GM18909 (cell line): ENCODE results near the gene TMOD1.
A peak's percentile ranks its signal among the peaks of the same experiment; 100 is the strongest.
"Not testable (repeated sequence)": the region's sequence is repeated elsewhere in the genome, so short reads cannot be mapped to it uniquely, and the experiment has no call there.

Source experiments
- ATAC-seq: cut with Tn5 transposase; IDR thresholded peaks from one replicate; pipeline ENCODE4 v1.9.1; 2021; ENCODE audit warnings: mild to moderate bottlenecking; ENCODE audit not compliant: unreplicated experiment, poor library complexity

TMOD1 gene

GRCh38 chr9:97501177-97501971 is at the start of gene TMOD1:
Gene TMOD1, plus strand, starts transcription at chr9:97501666. Its CDS starts 22,523 bp downstream, at chr9:97524189.
- ATAC-seq = peak; percentile 61

DNA sequence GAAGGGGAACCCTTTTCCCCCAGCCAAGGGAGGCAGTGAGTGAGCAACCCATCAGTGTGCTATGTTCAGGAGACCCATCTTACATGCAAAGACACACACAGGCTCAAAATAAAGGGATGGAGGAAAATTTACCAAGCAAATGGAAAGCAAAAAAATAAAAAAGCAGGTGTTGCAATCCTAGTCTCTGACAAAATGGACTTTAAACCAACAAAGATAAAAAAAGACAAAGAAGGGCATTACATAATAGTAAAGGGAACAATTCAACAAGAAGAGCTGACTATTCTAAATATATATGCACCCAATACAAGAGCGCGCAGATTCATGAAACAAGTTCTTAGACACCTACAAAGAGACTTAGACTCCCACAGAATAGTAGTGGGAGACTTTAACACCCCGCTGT is 47.9 kb upstream of the TMOD1 start:
- not testable (repeated sequence) for ATAC-seq

DNA sequence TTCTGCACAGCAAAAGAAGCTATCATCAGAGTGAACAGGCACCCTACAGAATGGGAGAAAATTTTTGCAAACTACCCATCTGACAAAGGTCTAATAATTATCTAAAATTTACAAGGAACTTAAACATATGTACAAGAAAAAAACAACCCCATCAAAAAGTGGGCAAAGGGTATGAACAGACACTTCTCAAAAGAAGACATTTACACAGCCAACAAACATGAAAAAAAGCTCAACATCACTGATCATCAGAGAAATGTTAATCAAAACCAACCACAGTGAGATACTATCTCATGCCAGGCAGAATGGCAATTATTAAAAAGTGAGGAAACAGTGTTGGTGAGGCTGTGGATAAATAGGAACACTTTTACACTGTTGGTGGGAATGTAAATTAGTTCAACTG is 44.6 kb upstream of the TMOD1 start:
- not testable (repeated sequence) for ATAC-seq

- ATAC-seq = no peak
Observed at GRCh38 chr9:97459326-97459725, 42.1 kb upstream of the TMOD1 start.

DNA sequence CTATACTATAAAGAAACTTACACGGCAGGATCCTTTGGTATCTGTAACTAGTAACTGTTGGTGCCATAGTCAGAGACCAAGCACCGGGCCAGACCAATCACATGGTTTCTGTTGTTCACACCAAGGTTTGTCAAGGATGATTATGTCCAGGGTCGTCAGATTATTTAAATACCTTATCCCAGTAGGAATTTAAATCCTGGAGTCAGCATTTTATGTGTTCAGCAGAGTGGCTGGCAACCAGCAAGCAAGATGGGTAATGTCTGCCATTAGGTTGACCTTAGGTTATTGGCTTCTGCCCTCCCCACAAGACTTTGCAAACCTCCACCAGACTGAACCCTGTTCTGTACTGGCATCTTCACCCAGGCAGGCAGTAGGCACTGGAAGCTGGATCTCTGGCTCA is 39.3 kb upstream of the TMOD1 start:
- ATAC-seq = no peak

- no peak for ATAC-seq
Observed at GRCh38 chr9:97462914-97463313, 38.6 kb upstream of the TMOD1 start.

DNA sequence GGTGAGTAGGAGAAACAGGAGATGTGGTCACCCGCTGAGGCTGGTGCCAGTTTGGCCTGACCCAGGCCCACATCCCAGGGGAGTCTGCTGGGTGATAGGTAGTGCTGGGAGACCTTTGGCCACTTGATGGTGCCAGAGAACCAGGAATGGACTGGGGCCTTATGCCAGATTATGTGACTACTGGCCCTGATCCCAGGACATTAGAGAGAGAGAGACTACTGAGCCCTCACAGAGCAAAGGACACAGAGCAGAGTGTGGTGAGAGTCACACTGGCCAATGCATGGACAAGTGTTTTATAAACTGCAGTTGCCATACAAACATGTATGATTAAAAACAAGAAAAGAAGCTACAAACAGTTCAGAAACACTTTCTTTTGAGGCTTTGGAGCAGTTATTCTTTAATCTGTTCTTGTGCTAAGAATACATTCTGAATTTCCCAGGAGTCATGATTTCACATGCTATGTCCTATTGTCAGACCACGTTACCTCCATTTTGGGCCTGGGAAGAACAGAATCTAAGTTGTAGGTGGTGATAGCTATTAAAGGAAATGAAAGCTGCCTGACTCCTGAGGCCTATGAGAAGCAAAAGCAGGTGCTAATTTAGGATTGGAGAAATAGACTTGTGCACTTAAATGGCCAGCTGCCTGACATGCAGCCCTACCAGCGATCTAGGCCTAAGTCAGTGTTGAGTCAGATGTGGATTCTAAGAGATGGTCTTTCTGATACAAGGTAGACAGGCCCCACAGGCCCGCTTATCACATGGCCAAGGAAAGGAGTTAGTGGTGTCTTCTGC is 32.6 kb upstream of the TMOD1 start:
- peak; percentile 81 for ATAC-seq

- no peak for ATAC-seq
Observed at GRCh38 chr9:97470076-97470475, 31.4 kb upstream of the TMOD1 start.

DNA sequence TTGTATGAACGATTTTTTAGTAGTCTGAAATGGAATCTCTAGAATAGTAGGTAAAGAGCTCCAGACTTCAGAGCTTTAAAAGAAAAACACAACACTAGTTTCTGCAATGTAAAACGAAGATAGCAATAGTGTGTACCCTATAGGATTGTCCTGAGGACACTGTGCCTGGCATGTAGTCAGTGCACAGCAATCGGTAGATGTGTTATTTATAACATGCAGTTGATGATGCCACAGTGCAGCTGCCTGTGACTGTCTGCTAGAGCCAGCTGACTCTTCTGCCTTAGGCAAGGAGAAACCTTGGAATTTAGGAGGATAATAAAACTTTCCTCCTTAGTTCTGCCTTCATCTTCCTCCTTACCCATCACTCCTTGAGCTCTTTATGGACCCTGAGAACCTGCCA is 27.7 kb upstream of the TMOD1 start:
- ATAC-seq = no peak

- ATAC-seq = no peak
Observed at GRCh38 chr9:97474372-97474925, 27.0 kb upstream of the TMOD1 start.

GRCh38 chr9:97475059-97475458 is 26.4 kb upstream of the TMOD1 start:
- ATAC-seq = no peak

- ATAC-seq = no peak
Observed at GRCh38 chr9:97478301-97478981, 23.0 kb upstream of the TMOD1 start.

GRCh38 chr9:97479496-97480159 is 21.8 kb upstream of the TMOD1 start:
- no peak for ATAC-seq

DNA sequence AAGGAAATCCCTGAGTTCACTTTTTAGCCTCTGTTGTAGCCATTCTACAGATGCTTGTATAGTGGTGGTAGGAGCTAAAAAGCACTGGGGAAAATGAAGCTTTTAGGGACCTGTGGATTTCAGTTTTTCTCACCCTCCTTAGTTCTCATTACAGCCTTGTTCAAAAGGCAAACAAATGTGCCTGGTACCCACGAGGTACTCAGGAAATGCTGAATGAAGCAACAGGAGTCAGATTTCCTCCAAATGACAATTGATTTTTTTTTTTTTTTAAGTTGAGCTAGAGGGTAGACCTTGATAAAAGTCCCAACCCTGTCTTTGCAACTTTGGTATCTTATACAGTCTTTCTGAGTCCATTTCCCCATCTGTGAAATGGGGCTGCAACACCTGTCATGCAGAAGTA is 21.3 kb upstream of the TMOD1 start:
- ATAC-seq = no peak

DNA sequence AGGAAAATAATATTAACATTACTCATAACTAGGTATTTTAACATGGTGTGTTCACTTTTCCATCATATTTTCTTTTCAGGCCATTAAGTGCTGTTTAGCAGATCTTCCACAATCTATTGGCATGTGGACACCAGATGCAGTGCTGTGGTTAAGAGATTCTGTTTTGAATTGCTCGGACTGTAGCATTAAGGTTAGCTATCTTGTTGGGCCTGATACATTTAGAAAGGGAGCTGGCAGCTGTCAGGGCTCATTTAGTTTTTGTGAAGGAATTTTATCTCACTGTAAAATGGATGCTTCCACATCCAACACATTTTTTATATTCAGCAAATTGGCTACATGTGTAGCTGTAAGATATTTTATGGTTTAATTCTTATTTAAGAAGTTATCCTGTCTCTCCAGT is 20.7 kb upstream of the TMOD1 start:
- no peak for ATAC-seq

DNA sequence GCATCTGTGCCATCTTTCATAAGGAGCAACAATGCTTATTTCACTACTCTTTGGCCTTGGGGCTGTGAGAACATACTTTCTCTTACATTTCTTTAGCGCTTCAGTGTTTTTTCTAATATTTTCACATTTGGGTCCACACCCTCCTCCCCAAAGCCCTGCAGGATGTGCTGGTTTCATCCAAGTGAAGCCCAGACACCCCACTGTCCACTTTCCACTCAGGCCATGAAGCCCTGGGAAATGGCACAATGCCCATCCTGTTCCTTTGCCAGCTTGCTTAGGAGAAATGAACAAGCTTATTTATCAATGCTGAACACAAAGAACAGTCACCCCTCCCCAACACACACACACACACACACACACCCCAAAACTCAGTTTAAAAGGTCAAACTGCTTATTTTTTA is 17.3 kb upstream of the TMOD1 start:
- ATAC-seq = no peak

- ATAC-seq = no peak
Observed at GRCh38 chr9:97487107-97487506, 14.4 kb upstream of the TMOD1 start.

- ATAC-seq = no peak
Observed at GRCh38 chr9:97487861-97488260, 13.6 kb upstream of the TMOD1 start.

- no peak for ATAC-seq
Observed at GRCh38 chr9:97491216-97491999, 10.1 kb upstream of the TMOD1 start.
